ENCODE data around the gene MRPS25. TPM values are rescaled to one million over a fixed set of nuclear protein-coding genes. Genes with fewer than 3 reads are reported as not detected.

MRPS25 gene
- total and polyA plus RNA-seq, 9 of the 15 experiments (the other 6 are each of a cell fraction or from before 2014, with no cell fraction given), result 34.3 to 129 (median 78.2) TPM

DNA sequence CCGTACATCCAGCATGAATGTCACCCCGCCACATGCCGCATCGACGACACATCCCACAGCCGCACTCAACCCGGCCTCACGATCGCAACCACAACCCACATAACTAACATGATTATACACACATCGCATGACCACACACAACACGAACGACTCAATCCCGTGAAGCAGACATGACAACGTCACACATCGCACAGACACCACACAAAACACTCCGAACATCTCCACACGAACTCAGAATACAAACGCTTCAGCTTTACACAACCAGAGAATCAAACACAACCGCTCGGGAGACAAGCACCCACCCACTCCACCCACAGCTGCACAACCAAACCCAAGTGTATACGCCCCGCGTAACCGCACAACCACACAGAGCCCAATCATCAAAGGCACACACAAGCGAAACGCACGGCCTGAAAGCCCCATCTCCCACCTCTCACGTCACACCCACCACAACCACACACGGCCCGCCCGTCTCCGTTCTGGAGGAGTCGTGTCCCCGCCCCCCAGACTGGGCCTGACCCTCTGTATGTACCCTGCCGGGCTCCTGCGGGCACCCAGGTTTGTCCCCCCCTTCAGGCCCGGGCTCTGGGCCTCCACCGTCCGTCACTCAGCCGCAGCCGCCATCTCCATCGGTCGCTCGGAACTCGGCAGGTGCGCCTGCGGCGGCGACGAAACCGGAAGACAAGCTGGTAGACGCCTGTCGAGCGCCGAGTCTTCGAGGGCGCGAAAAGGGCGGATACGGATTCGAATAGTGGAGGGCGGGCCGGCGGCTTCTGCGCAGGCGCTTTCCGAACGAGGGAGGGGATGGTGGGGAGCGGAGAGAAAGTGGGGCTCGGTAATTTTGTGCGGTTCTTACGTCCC is 33.6 kb upstream of the MRPS25 start, which contains the start of gene RBSN:
TSS of gene RBSN (minus strand) at position 646 of the 861 bp plus-strand sequence. CDS start 3,028 bp downstream, outside the sequence.
- peak; percentile 92 for FAIRE-seq
- TF ChIP-seq, protein P1, sequence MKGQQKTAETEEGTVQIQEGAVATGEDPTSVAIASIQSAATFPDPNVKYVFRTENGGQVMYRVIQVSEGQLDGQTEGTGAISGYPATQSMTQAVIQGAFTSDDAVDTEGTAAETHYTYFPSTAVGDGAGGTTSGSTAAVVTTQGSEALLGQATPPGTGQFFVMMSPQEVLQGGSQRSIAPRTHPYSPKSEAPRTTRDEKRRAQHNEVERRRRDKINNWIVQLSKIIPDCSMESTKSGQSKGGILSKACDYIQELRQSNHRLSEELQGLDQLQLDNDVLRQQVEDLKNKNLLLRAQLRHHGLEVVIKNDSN (CRISPR knock-in tag; IDR thresholded peaks at IDR 0.05), result no peak; the same call in 1 of the 2 replicates
- TF ChIP-seq ZKSCAN3 (CRISPR knock-in tag; IDR thresholded peaks at IDR 0.05) (no peak), GMEB1 (CRISPR knock-in tag; IDR thresholded peaks at IDR 0.05) (peak; percentile 98), TEAD1 (CRISPR knock-in tag; IDR thresholded peaks at IDR 0.05) (peak in 1 of 2 experiments; percentile 80; a peak in 2 of 4 replicates), GATAD2B (IDR thresholded peaks at IDR 0.05; ENCODE audit: borderline replicate concordance) (peak; percentile 63; the same call in 1 of the 2 replicates), ZNF695 (CRISPR knock-in tag; IDR thresholded peaks at IDR 0.05) (0 out of 2 replicates have a peak, but pooled peaks have one; percentile 7), CAMTA2 (CRISPR knock-in tag; conservative IDR thresholded peaks at IDR 0.05) (0 out of 2 replicates have a peak, but pooled peaks have one; percentile 52), CTBP1 (IDR thresholded peaks at IDR 0.05; ENCODE audit: borderline replicate concordance) (peak; percentile 83), FOXA3 (CRISPR knock-in tag; conservative IDR thresholded peaks at IDR 0.05 in 1 of 2, IDR thresholded peaks at IDR 0.05 in 1 of 2) (no peak; a peak in 1 of 4 replicates), NFE2 (IDR thresholded peaks at IDR 0.05; ENCODE audit: low read depth) (no peak), SIN3A (IDR thresholded peaks at IDR 0.05; ENCODE audit: borderline replicate concordance in 2 of 2, control insufficient read depth in 1 of 2, low read depth in 2 of 2, low read length in 2 of 2) (peak; percentile 86 to 97; a peak in 3 of 4 replicates), PML (IDR thresholded peaks at IDR 0.05; ENCODE audit: low read length) (peak; percentile 61; the same call in 1 of the 2 replicates), ZKSCAN1 (IDR thresholded peaks at IDR 0.05; ENCODE audit: low read depth, low read length) (peak; percentile 79)
- TF ChIP-seq, protein P2, sequence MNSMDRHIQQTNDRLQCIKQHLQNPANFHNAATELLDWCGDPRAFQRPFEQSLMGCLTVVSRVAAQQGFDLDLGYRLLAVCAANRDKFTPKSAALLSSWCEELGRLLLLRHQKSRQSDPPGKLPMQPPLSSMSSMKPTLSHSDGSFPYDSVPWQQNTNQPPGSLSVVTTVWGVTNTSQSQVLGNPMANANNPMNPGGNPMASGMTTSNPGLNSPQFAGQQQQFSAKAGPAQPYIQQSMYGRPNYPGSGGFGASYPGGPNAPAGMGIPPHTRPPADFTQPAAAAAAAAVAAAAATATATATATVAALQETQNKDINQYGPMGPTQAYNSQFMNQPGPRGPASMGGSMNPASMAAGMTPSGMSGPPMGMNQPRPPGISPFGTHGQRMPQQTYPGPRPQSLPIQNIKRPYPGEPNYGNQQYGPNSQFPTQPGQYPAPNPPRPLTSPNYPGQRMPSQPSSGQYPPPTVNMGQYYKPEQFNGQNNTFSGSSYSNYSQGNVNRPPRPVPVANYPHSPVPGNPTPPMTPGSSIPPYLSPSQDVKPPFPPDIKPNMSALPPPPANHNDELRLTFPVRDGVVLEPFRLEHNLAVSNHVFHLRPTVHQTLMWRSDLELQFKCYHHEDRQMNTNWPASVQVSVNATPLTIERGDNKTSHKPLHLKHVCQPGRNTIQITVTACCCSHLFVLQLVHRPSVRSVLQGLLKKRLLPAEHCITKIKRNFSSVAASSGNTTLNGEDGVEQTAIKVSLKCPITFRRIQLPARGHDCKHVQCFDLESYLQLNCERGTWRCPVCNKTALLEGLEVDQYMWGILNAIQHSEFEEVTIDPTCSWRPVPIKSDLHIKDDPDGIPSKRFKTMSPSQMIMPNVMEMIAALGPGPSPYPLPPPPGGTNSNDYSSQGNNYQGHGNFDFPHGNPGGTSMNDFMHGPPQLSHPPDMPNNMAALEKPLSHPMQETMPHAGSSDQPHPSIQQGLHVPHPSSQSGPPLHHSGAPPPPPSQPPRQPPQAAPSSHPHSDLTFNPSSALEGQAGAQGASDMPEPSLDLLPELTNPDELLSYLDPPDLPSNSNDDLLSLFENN (IDR thresholded peaks at IDR 0.05; ENCODE audit: low read depth in 2 of 2, low read length in 2 of 2), result peak; percentile 74 to 100; a peak in 3 of 4 replicates

More for the DNA sequence above, 33.6 kb upstream of the MRPS25 start, which contains the start of gene RBSN:
- Histone ChIP-seq H2AFZ (ENCODE audit: low read depth, low read length) (peak within 1 kb of the TSS; percentile 98), H3K79me2 (ENCODE audit: control insufficient read depth, insufficient read depth, low read length) (peaks cover 27% of the 10 kb centered on the region), H3K36me3 (ENCODE audit: control insufficient read depth, insufficient read depth, low read length) (peaks cover 34% of the 10 kb centered on the region), H3K27ac (ENCODE audit: extremely low read depth, low read depth, low read length) (peak within 1 kb of the TSS; percentile 78), H3K4me2 (ENCODE audit: insufficient read depth, low read length) (peak within 1 kb of the TSS; percentile 94), H3K9ac (ENCODE audit: insufficient read depth in 1 of 2, low read depth in 2 of 2, low read length in 2 of 2) (peak within 1 kb of the TSS; percentile 83 to 92), H3K27me3 (ENCODE audit: control insufficient read depth in 2 of 2, insufficient read depth in 2 of 2, low read length in 2 of 2) (no peaks in the 10 kb centered on the region), H3K9me1 (ENCODE audit: control insufficient read depth, insufficient read depth, low read length) (no peaks in the 10 kb centered on the region), H3K4me1 (replicated peaks in 1 of 2; ENCODE audit: control insufficient read depth in 2 of 2, insufficient read depth in 2 of 2, low read length in 2 of 2) (peaks cover 16 to 24% of the 10 kb centered on the region in 2 experiments), H3K9me3 (replicated peaks; ENCODE audit: control insufficient read depth, insufficient read depth, low read depth, low read length) (no peaks in the 10 kb centered on the region), H3K4me3 (peak within 1 kb of the TSS; percentile 80), H4K20me1 (replicated peaks; ENCODE audit: control insufficient read depth, insufficient read depth, low read length) (0 out of 2 replicates have a peak, but pooled peaks cover 4% of the 10 kb centered on the region)
- CTCF ChIA-PET (ENCODE audit: low intra/inter-chr PET ratio), result no interaction called here
- under 1% methylated on average over 71 of the region's 72 CpGs for WGBS (ENCODE audit: insufficient coverage, low coverage, missing lambda C conversion rate)
- BruUV-seq (replicated peaks), result no TSS peak
- in situ Hi-C loops (cut with MboI) (no loop called here), intact Hi-C loops (cut with micrococcal nuclease) (loop anchor here (1.0 to 2.0 kb wide), 3 partner anchors 32 to 173 kb away; no protein-coding TSS in a partner anchor)
- ATAC-seq (peak; percentile 93), DNase-seq (ENCODE audit: extremely low read depth in 1 of 4, low spot score in 3 of 4) (peak; percentile 96 to 99 (median 97))
- POLR2A ChIA-PET, result interaction anchor here (0.5 to 2.3 kb wide), 20 partner anchors 9 to 872 kb away, joined by 3 to 19 read pairs (median 3); partner anchors contain the start of genes CAPN7, MRPS25 and NR2C2

Data from K562 (cell line).